Stimulated activated CD8-positive, alpha-beta memory T cell treated with anti-CD3 and anti-CD28 coated beads, Interleukin-15, amount 100 ng/mL, for 48 hours (primary cell): Measurements from ENCODE around the gene ANKZF1.

Experiments
- DNase-seq, 2 donors: peaks; one replicate each; pipeline ENCODE4 v3.0.0-alpha.2; 2020; ENCODE audit warnings: low read depth in 2 of 2

ANKZF1 gene

GRCh38 chr2:219228041-219228910 lies 1.3 kb upstream of the ANKZF1 start:
- DNase-seq, result no peak

- no peak for DNase-seq
Measured at GRCh38 chr2:219228911-219229304, 698 bp upstream of the ANKZF1 start.

DNA sequence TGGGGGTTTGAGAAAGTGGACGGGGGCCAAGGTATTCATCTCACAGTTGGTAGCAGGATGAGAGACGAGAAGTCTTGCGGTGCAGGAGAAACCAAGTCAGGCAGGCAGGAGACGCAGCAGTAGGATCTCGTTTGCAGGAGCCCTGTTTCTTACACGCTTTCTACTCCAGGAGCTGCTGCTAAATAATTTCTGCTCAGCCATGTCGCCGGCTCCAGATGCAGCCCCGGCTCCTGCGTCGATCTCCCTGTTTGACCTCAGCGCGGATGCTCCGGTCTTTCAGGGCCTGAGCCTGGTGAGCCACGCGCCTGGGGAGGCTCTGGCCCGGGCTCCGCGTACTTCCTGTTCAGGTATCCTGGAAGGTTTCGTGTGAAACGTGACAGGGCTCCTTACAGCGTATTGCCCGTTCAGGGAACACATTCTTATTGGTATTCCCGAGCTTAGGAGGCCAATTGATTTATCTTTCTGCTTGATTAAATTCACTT lies 494 bp downstream of the ANKZF1 start:
- no peak for DNase-seq

DNA sequence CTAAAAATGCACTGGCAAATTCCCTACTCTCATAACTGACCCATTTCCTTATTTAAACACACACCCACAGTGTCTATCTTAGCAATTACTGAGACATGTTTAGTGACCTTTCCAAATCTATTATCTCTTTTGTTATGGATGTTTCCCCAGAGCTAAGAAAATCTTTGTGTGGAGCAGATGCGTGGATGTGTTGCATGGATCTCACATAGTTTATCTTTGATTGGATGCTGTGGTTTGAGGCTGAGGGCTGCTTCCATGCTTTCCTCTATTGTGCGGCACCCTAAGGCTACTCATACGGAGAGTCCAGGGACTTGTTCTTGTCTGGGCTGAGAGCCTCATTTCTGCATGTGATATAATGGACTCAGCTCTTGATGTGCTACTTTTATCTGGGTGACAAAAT lies 4.7 kb downstream of the ANKZF1 start:
- DNase-seq, result no peak

DNA sequence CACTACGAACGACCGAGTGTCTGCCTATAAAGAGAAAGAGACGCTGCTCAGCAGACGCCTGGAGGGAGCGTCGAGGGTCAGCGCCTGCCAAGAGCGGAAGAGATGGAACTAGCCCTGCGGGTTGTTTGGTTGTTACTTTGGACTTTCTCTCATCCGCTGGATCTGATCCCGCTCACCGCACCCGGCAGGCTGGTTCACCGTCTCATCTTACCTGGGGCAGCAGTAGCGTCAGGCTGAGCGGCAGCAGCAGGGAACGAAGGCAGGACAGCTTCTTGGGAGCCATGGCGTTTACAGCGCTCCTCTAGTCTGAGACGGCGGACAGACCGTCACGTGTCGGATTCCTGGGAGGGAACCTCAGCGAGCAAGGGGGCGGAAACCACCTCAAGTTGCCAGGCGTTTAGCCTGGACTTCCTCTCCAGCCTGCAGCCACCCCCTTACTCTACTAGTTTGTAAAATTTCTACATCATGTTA lies 13.7 kb downstream of the ANKZF1 start:
- DNase-seq, result no peak

- DNase-seq, result no peak
Measured at GRCh38 chr2:219244789-219245147, 15.2 kb downstream of the ANKZF1 start.

- peak; percentile 86 for DNase-seq
Measured at GRCh38 chr2:219245148-219245898, 15.7 kb downstream of the ANKZF1 start, which contains the start of the genes GLB1L and STK16. GLB1L (minus strand) TSS chr2:219245444; CDS start chr2:219243573, 1,871 bp downstream. STK16 (plus strand) TSS chr2:219245479; CDS start chr2:219246000, 521 bp downstream.

- no peak for DNase-seq
Measured at GRCh38 chr2:219245899-219246230, 16.3 kb downstream of the ANKZF1 start.

DNA sequence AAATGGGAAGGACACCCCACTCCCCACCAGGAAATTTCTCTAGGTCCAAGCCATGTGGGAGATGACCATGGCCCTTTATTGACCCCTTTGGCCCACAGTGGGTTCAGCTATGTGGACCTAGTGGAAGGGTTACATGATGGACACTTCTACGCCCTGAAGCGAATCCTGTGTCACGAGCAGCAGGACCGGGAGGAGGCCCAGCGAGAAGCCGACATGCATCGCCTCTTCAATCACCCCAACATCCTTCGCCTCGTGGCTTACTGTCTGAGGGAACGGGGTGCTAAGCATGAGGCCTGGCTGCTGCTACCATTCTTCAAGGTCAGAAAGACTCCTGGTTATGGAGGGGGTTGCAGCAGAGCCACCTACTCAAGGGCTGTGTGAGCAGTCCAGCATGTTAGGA lies 17.0 kb downstream of the ANKZF1 start:
- DNase-seq, result no peak

GRCh38 chr2:219247678-219248642 lies 18.4 kb downstream of the ANKZF1 start:
- DNase-seq, result peak; percentile 53 to 63

GRCh38 chr2:219248845-219249202 lies 19.2 kb downstream of the ANKZF1 start:
- no peak for DNase-seq

GRCh38 chr2:219249203-219249980 lies 19.8 kb downstream of the ANKZF1 start:
- DNase-seq, result no peak

DNA sequence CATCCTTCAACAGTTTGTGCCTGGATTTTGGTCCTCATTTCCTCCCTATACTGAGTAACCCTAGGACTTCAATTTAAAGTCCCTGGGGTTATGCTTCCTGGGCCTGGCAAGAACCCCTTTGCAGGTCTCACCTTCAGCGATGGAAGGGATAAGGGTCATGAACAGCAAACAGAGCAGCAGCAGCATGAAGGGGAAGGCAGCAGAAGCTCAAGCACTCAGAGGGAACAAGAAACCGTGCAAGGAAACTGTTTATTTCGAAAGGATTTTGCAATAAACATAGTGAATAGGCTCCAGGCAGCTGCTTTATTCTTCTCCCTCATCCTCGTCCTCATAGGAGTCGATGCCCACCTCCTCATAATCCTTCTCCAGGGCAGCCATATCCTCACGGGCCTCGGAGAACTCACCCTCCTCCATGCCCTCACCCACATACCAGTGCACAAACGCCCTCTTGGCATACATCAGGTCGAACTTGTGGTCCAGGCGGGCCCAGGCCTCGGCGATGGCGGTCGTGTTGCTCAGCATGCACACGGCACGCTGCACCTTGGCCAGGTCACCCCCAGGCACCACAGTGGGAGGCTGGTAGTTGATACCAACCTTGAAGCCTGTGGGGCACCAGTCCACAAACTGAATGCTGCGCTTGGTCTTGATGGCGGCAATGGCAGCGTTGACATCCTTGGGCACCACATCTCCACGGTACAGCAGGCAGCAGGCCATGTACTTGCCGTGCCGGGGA lies 20.6 kb downstream of the ANKZF1 start:
- no peak for DNase-seq

- no peak for DNase-seq
Measured at GRCh38 chr2:219251656-219252055, 22.1 kb downstream of the ANKZF1 start.

DNA sequence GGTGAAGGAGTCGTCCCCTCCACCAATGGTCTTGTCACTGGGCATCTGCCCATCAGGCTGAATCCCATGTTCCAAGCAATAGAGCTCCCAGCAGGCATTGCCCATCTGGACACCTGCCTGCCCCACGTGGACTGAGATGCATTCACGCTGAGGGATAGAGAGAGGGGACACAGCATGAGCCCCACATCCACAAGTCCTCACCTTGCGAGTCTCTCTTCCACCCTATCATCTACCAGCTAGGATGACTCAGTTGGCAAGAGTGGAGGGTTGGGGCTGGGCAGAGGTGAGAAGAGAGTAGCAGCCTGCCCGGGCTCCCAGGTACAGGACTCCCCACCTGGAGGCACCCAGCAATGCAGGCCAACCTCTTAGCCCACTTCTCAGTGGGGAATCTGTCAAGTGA lies 22.5 kb downstream of the ANKZF1 start:
- DNase-seq, result no peak

GRCh38 chr2:219252570-219252899 lies 22.9 kb downstream of the ANKZF1 start:
- no peak for DNase-seq

DNA sequence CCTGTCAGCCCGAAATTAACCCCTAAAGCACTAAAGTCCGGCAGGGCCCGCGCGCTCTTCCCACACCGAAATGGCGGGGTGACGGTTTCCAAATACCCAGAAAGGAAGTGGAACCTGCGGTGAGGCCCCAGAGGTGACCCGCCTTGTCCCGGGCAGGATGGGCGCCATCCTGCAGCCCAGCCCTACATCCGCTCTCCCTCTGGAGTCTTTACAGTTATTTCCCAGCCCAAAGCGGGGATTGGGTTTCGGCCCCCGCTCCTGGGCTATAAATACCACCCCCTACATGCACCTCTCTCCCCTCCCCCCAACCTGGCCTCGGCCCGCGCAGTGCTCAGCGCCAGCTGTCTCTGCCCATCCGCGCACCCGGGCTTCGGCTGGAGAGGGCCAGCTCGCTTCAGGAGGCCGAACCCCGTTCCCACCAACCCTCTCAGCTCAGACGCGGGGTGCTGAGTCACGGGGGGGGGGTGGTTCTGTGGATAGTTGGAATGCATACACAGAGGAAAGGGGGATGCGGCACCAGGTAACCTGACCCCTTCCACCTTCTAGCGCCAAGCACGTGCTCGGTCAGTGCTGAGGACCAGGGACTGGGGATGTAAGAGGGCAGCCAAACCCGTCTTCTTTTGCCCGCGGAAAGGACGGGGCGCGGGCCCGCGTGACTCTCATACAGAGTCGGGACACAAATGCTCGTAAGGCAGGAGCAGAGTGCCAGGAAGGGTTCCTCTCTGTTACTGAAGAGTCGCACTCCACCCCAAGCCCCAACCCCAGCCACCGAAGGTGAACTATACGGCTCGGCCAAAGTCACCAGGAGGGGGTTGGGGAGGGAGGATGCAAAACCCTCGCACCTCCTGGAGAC lies 23.5 kb downstream of the ANKZF1 start, which contains the start of gene TUBA4B:
TSS of gene TUBA4B (plus strand) at position 344 of the 853 bp plus-strand sequence. CDS start at position 509, 165 bp downstream.
- no peak for DNase-seq

- peak; percentile 84 to 87 for DNase-seq
Measured at GRCh38 chr2:219253753-219254589, 24.4 kb downstream of the ANKZF1 start, which contains the start of gene TUBA4A. TUBA4A (minus strand) TSS chr2:219253918; CDS start chr2:219253858, 60 bp downstream.
